HEK293 (cell line): ENCODE measurements around the gene ZIK1.

Source experiments
- ATF2 ChIP-seq: fragments of 450-650 bp; formaldehyde crosslinking; IDR thresholded peaks from 2 replicates; pipeline ENCODE4 v1.5.1; 2016; ENCODE audit warnings: missing biosample characterization, missing genetic modification characterization, low read depth
- BCL11A ChIP-seq: fragments of 450-650 bp; formaldehyde crosslinking; IDR thresholded peaks from 2 replicates; pipeline ENCODE4 v1.5.1; 2016; ENCODE audit warnings: low read depth, missing biosample characterization, missing genetic modification characterization
- CTCF ChIP-seq: fragments of 450-650 bp; formaldehyde crosslinking; IDR thresholded peaks from 2 replicates; pipeline ENCODE4 v1.5.1; 2016; ENCODE audit warnings: missing biosample characterization, missing genetic modification characterization
- PRDM1 ChIP-seq: fragments of 450-650 bp; formaldehyde crosslinking; IDR thresholded peaks from 2 replicates; pipeline ENCODE4; 2016; ENCODE audit warnings: missing biosample characterization, missing genetic modification characterization
- ZBTB20 ChIP-seq: fragments of 450-650 bp; formaldehyde crosslinking; IDR thresholded peaks from 2 replicates; pipeline ENCODE4 v1.5.1; 2016; ENCODE audit warnings: missing biosample characterization, missing genetic modification characterization
- ZBTB7A ChIP-seq: fragments of 450-650 bp; formaldehyde crosslinking; IDR thresholded peaks from 2 replicates; pipeline ENCODE4 v1.5.1; 2016; ENCODE audit warnings: low read depth, missing biosample characterization, missing genetic modification characterization
- ZNF157 ChIP-seq: fragments of 450-650 bp; formaldehyde crosslinking; IDR thresholded peaks from 2 replicates; pipeline ENCODE4 v1.5.1; 2016; ENCODE audit warnings: missing biosample characterization, missing genetic modification characterization
- ZNF174 ChIP-seq: fragments of 450-650 bp; formaldehyde crosslinking; IDR thresholded peaks from 2 replicates; pipeline ENCODE4 v1.5.0; 2017; ENCODE audit warnings: missing biosample characterization, mild to moderate bottlenecking, missing genetic modification characterization
- ZNF624 ChIP-seq: fragments of 450-650 bp; formaldehyde crosslinking; IDR thresholded peaks from 2 replicates; pipeline ENCODE4 v1.5.1; 2017; ENCODE audit warnings: missing biosample characterization, missing genetic modification characterization
- ZNF76 ChIP-seq: fragments of 450-650 bp; formaldehyde crosslinking; IDR thresholded peaks from 2 replicates; pipeline ENCODE4; 2016; ENCODE audit warnings: low read depth, missing biosample characterization, missing genetic modification characterization, borderline replicate concordance

- TF ChIP-seq CTCF (no peak), ATF2 (tag by site-specific recombination) (no peak), ZNF624 (tag by site-specific recombination) (no peak), ZBTB7A (tag by site-specific recombination) (no peak), ZNF174 (tag by site-specific recombination) (no peak), BCL11A (tag by site-specific recombination) (no peak), PRDM1 (tag by site-specific recombination) (no peak), ZBTB20 (tag by site-specific recombination) (no peak), ZNF157 (tag by site-specific recombination) (no peak), ZNF76 (no peak)
Measured at GRCh38 chr19:57583104-57583520, 833 bp upstream of the ZIK1 start.
